HG02678 (cell line): Measurements from ENCODE around the gene KCNE4.
A peak's percentile ranks its signal among the peaks of the same experiment; 100 is the strongest.

Source experiments
- ATAC-seq: cut with Tn5 transposase; IDR thresholded peaks from one replicate; pipeline ENCODE4 v1.9.1; 2021; ENCODE audit warnings: mild to moderate bottlenecking, moderate library complexity; ENCODE audit not compliant: unreplicated experiment

The KCNE4 gene

GRCh38 chr2:223051693-223052289, at the start of gene KCNE4:
KCNE4 (plus strand) TSS chr2:223052190; CDS start chr2:223052831, 641 bp downstream.
- ATAC-seq = no peak

DNA sequence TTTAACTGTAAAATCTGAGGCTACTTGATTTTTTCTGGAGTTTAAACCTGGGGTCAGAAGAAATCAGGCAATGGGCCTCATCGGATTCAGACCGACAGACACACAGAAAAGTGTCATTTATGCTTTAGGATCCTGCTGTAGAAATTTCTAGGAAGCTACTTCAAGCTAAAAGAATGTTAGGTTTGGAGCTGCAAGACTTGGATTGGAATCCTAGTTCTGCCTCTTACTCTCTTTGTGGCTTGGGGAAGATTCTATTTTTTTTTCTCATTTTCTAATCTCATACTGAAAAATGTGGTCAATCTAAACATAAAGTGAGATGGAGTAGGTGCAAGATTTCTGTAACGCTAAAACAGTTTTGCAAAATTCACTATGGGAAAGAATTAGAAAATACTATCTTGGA, 48.8 kb upstream of the KCNE4 start:
- no peak for ATAC-seq

- no peak for ATAC-seq
These were observed 46.5 kb upstream of the KCNE4 start for GRCh38 chr2:223005496-223005895.

DNA sequence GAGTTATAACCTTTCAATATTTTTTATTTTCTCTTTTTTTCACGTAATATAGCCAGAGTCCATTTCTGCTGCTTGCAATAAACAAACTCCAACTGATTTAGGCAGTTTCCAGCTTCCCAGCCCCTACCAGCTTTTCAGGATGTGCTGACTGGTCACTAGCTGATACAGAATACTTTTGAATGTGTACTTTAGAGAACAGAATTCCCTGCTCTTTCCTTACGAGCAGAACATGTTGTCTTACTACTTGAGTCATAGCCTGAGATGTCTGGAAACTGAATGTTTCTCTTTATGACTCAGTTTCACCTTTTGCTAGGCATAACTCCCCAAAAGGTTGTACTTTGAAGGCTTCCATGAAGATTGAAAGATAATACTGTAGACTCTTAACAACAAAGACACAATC, 44.5 kb upstream of the KCNE4 start:
- ATAC-seq = no peak

DNA sequence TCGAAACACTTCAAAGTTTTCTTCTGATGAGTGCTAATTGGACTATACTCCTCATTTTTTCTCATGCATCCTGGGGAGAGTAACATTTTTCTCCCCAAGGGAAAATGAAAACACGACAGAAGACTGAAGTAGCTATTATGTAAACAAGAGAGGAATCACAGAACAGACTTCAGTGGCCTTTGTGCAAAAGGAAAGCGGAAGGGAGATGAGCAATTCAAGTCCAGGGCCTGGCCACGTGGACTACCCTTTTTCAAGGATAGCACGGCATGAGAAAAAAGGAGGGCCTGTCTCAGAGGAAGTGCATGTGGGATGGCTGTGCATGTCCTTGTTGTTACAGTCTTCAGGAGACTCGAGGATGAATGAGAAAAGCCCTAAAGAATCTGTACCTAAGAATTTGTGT, 43.8 kb upstream of the KCNE4 start:
- no peak for ATAC-seq

GRCh38 chr2:223008956-223009355, 43.0 kb upstream of the KCNE4 start:
- ATAC-seq = no peak

- no peak for ATAC-seq
These were observed 41.3 kb upstream of the KCNE4 start for GRCh38 chr2:223010641-223011040.

- ATAC-seq = no peak
These were observed 39.7 kb upstream of the KCNE4 start for GRCh38 chr2:223012291-223012690.

- no peak for ATAC-seq
These were observed 32.5 kb upstream of the KCNE4 start for GRCh38 chr2:223019390-223019930.

- ATAC-seq = peak; percentile 97
These were observed 31.8 kb upstream of the KCNE4 start for GRCh38 chr2:223019987-223020717.

- ATAC-seq = no peak
These were observed 30.9 kb upstream of the KCNE4 start for GRCh38 chr2:223020971-223021675.

DNA sequence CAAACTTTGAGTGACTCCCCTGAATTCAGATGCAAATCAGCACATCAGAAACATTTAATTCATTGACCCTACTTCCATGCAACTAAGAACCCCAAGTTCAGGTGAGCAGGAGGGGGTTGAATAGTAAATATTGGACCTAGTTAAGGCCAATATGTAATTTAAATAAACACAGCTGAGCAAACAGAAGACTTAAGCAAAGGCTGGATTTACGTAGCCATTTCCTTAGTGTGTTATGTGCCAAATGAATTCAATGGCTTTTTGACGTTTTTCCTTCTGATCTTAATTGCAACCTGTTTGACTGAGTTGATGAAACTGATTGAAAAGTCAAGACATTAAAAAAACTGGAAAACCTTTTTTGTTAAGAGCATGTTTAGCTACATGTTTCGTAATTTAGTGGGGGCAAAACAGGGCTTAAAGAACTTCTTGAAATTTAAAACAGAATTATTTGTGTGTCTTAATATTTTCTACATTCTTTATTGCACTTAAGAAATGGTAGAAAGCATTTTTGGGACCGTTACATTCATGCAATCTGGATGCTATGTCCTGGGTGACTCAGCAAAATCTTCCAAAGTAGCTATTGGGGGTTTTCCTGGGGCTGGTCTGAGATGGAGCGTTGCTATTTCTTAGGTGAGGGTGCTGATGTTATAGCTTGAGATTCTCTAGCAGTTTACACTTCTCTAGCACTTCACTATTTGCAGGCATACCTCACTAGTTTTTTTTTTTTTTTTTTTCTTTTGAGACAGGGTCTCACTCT, 25.5 kb upstream of the KCNE4 start:
- no peak for ATAC-seq

GRCh38 chr2:223027442-223027841, 24.5 kb upstream of the KCNE4 start:
- no peak for ATAC-seq

DNA sequence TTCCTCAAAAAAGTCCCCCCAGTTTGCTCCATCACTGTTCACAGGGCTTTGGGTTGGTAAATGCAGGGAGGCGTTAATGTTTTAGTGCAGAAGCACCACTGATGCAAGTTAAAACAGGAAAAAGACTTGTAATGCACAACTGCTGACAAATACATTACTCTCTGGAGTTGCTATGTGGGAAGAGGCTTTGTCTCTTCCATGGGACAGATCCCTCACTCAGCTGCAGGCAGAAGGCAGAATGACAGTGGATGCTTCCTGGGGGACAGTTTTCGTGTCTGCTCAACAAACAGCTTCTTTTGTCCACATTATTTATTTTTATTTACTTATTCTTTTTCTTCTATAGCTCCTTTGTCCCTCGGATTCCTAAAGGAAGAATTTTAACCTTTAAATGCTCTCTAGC, 22.7 kb upstream of the KCNE4 start:
- ATAC-seq = no peak

- no peak for ATAC-seq
These were observed 19.5 kb upstream of the KCNE4 start for GRCh38 chr2:223032187-223033142.

- no peak for ATAC-seq
These were observed 17.6 kb upstream of the KCNE4 start for GRCh38 chr2:223034221-223034975.

DNA sequence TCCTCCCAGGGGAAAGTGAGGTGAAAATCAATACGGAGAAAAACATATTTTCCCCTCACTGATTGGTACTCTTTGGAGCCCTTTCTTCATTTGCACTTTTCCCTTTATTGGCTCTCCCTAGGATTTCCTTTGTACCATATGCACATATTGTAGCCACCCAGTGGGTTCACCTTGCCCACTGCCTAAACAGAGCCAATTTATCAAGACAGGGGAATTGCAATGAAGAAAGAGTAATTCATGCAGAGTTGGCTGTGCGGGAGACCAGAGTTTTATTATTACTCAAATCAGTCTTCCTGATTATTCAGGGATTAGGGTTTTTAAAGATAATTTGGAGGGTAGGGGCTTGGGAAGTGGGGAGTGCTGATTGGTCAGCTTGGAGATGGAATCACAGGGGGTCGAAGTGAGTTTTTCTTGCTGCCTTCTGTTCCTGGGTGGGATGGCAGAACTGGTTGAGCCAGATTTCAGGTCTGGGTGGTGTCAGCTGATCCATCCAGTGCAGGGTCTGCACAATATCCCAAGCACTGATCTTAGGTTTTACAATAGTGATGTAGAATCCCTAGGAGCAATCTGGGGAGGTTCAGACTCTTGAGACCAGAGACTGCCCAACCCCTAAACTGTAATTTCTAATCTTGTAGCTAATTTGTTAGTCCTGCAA, 15.1 kb upstream of the KCNE4 start:
- ATAC-seq = no peak

- no peak for ATAC-seq
These were observed 14.6 kb upstream of the KCNE4 start for GRCh38 chr2:223037445-223037800.

DNA sequence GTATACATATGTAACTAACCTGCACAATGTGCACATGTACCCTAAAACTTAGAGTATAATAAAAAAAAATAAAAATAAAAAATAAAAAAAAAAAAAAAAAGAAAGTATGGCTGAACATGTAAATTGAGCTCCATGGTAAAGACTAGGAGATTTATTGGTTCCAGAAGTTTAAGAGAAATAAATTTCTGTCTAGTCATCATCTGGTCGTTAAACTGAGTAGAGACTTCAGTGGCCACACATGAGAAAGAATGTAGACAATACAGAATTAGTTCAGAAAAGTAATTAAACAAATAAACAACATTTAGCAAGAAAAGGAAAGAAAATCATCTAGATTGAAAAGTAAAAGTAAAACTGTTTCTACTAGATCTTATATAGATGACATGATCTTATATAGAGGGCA, 12.4 kb upstream of the KCNE4 start:
- no peak for ATAC-seq
